ENCODE data around the gene NUB1.
"Not testable (repeated sequence)": the region's sequence is repeated elsewhere in the genome, so short reads cannot be mapped to it uniquely, and the experiment has no call there.

GRCh38 chr7:151304251-151304650 is 37.4 kb upstream of the NUB1 start:
- not testable (repeated sequence) for TF ChIP-seq CTCF (IDR thresholded peaks at IDR 0.05; ENCODE audit: borderline replicate concordance, extremely low read depth, low read length, poor library complexity, severe bottlenecking); EZH2 (IDR thresholded peaks at IDR 0.05; ENCODE audit: borderline replicate concordance, low read depth, low read length, severe bottlenecking)
